Stimulated activated CD8-positive, alpha-beta memory T cell treated with anti-CD3 and anti-CD28 coated beads, Interleukin-15, amount 100 ng/mL, for 1 hour (primary cell): Measurements from ENCODE around the gene HHIPL2.

Experiments used
- DNase-seq: peaks from one replicate; pipeline ENCODE4 v3.0.0-alpha.2; 2020; ENCODE audit warnings: low read depth

HHIPL2 gene

GRCh38 chr1:222547944-222548671 is at the start of gene HHIPL2:
Gene HHIPL2, minus strand, starts transcription at chr1:222548104. Its CDS starts 60 bp downstream, at chr1:222548044.
- no peak for DNase-seq

DNA sequence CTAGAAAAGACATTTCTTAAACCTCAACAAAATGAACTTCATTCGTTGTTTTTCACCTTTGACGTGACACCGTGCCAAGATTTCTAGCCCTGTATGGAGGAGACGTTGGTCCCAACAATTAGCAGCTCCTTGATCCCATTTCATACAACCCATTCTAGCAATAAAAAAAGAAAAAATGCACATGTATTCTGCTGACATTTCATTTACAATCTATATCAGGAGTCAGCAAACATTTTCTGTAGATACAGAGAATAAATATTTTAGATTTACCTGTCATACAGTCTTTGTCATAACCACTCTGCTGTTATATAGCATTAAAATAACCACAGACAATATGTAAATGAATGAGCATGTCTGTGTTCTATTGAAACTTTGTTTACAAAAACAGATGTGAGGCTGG is 48.8 kb upstream of the HHIPL2 start:
- no peak for DNase-seq

DNA sequence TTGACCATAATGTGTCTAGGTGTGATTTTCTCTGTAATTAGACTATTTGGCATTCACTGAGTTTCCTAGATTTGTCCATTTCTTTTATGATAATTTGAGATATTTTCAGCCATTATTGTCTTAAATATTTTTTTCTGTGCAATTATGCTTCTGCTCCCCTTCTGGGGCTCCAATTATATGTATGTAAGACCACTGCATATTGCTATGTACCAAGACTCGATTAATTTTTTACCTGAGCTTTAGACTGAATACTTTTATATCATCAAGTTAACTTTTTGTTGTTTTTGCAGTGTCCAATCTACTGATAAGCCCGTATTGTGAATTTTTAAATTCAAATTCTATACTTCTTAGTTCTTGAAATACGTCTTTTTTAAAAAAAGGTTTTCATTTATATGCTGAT is 46.9 kb upstream of the HHIPL2 start:
- no peak for DNase-seq

DNA sequence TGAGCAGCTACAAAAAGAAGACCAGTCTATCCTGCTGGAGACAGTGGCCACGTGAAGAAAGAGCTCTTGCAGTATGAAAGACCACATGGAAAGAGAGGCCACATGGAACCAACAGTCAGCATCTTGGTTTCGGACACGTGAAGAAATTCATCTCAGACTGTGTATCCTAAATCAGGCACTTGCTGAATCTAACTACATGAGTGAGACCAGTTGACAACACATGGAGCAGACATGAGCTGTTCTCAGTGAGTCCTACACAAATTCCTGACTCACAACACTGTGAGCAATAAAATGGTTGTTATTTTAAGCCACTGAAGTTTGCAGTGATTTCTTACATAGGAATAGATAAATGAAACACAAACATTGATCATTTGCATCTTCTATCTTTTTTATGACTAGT is 44.3 kb upstream of the HHIPL2 start:
- no peak for DNase-seq

DNA sequence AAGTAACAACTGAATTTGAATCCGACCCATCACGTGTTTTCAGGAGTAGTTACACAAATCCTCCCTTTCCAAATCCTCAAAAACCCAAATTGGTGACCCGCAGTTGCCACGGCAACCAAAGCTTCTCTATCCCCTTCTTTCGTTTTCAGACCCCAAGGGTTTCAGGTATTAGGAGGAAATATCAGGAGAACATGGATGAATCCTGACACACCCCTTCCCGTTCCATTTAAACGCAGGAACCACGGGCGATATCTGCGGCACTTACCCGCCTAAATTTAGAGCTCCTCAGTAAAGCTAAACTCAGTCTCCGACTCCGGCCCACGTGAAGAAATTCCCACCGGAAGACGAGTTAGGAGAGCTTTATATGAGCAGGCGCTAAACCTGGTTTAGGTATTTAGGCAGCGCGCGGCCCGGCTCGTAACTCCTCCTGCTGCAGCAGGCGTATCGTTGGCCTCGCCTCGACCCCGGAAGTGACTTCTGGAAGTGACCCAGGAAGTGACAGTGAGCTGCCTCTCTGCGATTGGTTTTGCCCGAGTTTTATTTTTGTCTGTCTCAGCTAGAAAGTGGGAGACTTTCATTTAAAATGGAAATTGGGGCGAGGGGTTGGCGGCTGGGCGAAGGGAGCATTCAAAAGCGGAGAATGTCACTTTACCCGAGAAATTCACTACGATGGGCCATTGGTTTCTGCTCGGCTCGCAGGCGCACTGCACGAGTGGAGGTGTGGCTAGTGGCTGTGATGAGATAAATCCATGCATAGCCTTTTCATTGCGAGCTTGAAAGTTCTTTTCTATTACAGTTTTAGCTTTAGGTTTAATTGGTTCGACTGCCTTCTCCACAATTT is 41.8 kb upstream of the HHIPL2 start, which contains the start of gene TAF1A:
TSS of gene TAF1A (minus strand) at position 472 of the 841 bp plus-strand sequence.
- DNase-seq = peak; percentile 73

DNA sequence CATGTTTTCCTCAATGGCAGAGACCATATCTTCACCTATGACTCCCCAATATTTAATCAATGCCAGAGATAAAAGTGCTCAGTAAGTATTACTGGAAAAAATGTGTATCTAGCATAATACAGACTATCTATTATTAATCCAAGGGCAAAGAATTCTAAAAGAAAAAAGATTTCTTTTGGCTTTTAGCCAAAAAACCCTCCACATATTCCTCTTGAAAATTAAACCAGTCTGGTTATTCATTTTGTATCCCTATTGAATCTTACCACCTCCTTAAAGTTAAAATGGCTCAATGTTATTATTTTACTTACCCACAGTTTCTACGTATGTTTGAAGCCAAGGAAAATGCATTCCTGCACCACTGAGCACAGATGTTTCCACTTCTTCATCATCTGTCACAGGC is 40.2 kb upstream of the HHIPL2 start:
- DNase-seq = no peak

- DNase-seq = no peak
These were observed 38.9 kb upstream of the HHIPL2 start for GRCh38 chr1:222586842-222587241.

DNA sequence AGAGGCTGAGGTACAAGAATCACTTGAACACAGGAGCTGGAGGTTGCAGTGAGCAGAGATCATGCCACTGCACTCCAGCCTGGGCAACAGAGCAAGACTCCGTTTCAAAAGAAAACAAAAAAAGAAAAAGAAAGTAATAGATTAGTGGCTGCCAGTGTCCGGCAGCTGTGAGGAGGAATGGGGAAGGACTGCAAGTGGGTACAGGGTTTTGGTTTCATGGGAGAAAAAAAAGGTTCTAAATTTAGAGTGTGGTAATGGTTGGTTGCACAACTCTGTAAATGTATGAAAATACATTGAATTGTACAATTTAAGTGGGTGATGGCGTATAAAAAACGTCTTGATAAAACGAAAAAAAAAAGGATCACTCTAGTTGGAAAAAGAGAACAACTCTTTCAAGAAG is 35.2 kb upstream of the HHIPL2 start:
- DNase-seq = no peak

DNA sequence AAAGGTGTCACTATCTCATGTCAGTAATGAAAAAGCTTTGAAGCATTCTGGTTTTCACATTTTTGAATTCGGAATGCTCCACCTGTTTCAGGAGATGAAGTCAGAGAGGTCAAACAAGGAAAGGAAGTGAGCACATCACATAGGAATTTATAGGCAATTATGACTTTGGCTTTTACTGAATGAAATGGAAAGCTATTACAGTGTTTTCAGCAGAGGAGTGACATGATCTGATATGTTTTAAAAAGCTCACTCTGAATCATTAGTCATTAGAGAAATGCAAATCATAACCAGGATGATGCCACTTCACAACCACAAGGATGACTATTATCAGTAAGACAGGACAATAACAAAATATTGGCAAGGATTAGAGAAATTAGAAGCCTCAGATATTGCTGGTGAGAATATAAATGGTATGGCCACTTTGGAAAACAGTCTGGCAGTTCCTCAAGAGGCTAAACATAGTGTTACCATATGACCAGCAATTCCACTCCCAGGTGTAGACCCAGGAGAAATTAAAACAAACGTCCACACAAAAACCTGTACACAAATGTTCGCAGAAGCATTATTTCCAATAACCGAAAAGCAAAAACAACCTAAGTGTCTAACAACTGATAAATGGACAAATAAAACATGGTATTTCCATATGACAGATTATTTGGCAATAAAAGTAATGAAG is 34.3 kb upstream of the HHIPL2 start:
- no peak for DNase-seq

- DNase-seq = no peak
These were observed 31.4 kb upstream of the HHIPL2 start for GRCh38 chr1:222579316-222579715.

DNA sequence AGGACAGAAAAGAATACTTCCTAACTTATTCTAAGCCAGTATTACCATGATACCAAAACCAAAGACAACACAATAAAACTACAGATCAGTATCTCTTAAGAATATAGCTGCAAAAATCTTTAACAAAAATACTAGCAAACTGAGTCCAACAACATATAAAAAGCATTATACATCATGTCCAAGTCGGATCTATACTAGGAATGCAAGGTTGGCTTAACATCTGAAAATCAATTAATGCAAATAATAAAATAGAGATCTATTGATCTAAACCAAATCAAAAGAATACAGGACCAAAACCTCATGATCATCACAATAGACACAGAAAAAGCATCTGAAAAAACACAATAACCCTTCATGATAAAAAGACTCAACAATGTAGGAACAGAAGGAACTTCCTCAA is 22.9 kb upstream of the HHIPL2 start:
- DNase-seq = no peak

- no peak for DNase-seq
These were observed 13.8 kb upstream of the HHIPL2 start for GRCh38 chr1:222561656-222562055.

DNA sequence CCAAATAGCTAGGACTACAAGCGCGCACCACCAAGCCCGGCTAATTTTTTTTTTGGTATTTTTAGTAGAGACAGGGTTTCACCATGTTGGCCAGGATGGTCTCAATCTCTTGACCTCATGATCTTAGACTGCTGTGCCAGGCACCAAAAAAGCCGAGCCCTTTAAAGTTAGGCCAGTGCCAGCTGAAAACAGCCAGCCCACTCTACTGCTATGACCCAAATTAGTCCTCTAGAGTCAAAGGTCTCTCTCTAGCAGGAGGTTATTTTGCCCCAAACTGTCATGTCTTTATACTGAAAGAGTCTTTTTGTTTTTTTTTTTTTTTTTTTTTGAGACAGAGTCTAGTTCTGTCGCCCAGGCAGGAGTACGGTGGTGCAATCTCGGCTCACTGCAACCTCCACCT is 9.7 kb upstream of the HHIPL2 start:
- no peak for DNase-seq

DNA sequence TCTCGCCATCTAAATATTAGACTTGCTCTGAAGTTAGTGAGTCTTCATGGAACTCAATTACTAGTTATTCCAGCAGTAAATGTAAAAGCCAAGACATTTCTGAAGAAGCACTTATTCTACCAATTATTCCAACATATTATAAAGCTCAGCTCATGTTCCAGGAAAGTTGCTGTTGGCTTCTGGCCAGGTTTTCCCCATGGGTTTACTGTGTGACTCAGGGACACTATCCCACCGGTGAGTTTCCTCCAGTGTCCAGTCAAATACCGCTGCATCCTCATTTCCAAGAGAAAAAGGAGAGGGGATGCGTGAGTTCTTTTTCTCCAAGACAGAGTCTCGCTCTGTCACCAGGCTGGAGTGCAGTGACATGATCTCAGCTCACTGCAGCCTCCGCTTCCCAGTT is 9.2 kb upstream of the HHIPL2 start:
- no peak for DNase-seq

- no peak for DNase-seq
These were observed 8.2 kb upstream of the HHIPL2 start for GRCh38 chr1:222555992-222556615.

DNA sequence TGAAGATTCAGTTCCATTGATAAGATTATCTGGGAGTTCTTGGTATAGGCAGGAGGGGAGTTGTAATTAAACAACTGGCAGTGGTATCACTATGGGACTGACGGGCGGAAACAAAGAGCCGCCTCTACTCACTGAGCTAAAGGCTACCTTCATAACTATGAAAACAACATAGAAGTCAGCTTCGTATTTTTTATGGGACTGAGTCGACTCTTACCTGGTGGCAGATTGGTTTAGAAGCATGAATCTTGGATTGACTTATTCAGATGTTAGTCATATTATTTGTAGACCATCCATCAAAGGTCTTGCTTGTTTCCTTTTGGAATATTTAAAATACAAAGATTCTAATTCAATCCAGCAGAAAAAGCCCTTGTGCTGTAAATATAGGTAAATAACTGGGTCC is 6.3 kb upstream of the HHIPL2 start:
- DNase-seq = no peak

DNA sequence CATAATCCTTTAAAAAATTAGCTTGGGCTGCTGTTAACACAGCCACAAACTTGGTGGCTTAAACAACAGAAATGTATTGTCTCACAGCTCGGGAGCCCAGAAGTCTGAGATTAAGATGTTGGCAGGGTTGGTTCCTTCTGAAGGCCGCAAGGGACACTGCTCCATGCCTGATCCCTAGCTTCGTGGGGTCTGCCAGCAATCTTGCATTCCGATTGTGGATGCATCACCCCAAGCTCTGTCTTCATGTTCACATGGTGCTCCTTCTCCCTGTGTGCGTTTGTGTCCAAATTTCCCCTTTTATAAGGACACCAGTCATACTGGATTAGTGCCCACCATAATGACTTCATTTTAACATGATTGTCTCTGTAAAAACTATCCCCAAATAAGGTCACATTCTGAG is 5.0 kb upstream of the HHIPL2 start:
- DNase-seq = no peak

- DNase-seq = no peak
These were observed 667 bp downstream of the HHIPL2 start for GRCh38 chr1:222547260-222547614.

GRCh38 chr1:222546548-222547259 is 1.2 kb downstream of the HHIPL2 start:
- DNase-seq = no peak

- no peak for DNase-seq
These were observed 1.8 kb downstream of the HHIPL2 start for GRCh38 chr1:222546091-222546490.

GRCh38 chr1:222543817-222544216 is 4.1 kb downstream of the HHIPL2 start:
- DNase-seq = no peak

- no peak for DNase-seq
These were observed 7.3 kb downstream of the HHIPL2 start for GRCh38 chr1:222540598-222540995.
